Measurements from ENCODE around the gene WDFY4.

WDFY4 gene

GRCh38 chr10:48690791-48691660 is 6.4 kb downstream of the WDFY4 start:
- DNase-seq = no peak

- DNase-seq = no peak
These were observed 7.3 kb downstream of the WDFY4 start for GRCh38 chr10:48691812-48692528.

- no peak for DNase-seq
These were observed 8.1 kb downstream of the WDFY4 start for GRCh38 chr10:48692748-48693147.

DNA sequence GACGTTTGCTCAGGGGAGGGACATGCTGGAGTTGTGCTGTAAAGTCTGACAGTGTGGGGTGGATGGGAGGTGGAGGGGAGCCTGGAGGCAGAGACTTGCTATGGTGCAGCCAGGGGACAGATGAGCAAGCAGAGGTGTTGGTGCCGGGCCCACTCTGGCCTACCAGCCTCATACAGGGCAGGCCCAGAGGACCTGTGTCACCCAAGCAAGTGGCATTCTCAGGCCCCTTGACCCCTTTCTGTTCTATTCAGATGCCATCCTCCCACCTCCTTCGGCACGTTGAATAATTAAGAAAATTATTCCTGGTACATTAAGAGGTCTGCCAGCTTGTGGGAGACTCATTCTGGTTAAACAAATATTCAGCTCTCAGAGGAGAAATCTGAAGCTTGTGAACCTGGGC is 8.5 kb downstream of the WDFY4 start:
- no peak for DNase-seq

- no peak for DNase-seq
These were observed 9.8 kb downstream of the WDFY4 start for GRCh38 chr10:48694371-48695030.

- DNase-seq = no peak
These were observed 11.2 kb downstream of the WDFY4 start for GRCh38 chr10:48695636-48696534.

DNA sequence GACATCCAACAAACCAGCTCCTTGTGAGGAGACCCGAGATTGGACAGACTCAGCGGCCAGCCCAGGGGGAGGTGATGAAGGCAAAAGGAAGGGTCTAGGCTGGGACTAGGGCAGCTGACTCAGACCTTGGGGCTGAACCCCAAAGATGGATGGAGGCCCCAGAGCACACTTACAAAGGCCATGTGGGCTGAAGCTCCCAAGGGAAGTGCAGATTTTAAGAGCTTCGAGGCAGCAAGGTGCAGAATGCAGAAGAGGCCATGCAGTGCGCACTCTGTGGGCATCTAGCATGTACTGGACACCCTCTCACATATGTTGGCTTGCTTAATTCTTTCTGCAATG is 11.8 kb downstream of the WDFY4 start:
- DNase-seq = no peak

GRCh38 chr10:48697091-48697490 is 12.4 kb downstream of the WDFY4 start:
- no peak for DNase-seq

DNA sequence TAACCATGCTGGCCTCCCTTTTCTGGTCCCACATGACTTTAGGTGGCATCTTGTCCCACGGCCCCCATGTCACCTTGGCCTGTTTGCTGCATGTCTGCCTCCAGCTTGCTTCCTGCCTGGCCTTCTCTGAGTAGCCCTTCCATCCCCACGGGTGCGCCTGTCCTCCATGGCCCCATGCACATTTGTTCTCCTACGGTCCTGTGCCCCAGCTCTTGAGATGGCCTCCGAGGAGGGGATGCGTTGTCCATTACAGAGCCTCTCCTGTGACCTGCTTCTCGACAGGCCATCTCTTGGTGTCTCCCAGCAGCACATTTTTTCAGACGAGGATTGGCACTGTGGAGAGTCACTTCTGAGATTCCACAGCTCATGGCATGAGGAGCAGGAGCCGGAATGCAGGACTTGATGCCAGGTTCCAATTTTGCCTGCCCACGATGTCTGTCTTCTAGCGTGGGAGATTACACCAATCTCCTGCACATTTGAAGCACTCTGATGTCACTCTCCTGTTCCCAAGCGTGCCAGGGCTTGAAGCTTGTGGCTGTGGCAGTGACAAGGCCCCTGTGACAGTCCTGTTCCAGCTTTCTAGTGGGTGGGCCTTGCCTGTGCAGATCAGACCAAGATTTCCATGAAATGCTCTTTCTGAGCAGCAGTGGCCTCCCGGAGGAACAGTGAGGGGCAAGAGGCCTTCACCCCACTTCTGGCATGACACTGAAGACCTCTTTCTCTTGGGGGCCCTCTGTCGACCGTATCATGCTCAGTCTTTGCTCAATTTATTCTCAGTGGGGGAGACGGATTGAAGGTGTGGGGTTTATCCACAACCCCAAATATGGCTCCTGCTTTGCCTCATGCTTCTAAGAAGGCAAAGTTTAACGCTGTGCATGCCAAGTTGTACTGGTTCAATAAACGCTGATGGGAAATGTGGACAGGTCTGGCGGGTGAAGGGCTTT is 13.4 kb downstream of the WDFY4 start:
- no peak for DNase-seq

GRCh38 chr10:48699011-48699627 is 14.4 kb downstream of the WDFY4 start:
- no peak for DNase-seq

DNA sequence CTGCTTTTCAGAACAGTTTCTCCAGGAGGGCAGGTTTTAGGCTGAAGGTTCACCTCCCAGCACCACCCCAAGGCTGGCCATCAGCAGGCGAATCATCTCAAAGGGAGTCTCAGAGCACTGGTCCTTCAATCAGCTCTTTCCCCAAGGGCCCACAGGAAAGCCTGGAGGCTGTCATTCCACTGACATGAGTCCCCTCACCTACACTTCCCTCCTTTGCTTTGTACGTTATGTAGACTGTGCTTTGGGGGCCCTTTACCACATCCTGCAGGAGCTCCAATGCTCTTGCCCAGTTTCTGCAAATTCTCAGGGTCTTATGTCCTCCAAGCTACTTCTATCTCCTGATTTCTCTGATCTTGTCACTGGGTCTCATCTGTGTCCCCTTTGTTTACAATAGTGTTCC is 15.4 kb downstream of the WDFY4 start:
- DNase-seq = no peak

GRCh38 chr10:48700493-48700892 is 15.8 kb downstream of the WDFY4 start:
- no peak for DNase-seq

GRCh38 chr10:48701139-48701901 is 16.6 kb downstream of the WDFY4 start:
- no peak for DNase-seq

DNA sequence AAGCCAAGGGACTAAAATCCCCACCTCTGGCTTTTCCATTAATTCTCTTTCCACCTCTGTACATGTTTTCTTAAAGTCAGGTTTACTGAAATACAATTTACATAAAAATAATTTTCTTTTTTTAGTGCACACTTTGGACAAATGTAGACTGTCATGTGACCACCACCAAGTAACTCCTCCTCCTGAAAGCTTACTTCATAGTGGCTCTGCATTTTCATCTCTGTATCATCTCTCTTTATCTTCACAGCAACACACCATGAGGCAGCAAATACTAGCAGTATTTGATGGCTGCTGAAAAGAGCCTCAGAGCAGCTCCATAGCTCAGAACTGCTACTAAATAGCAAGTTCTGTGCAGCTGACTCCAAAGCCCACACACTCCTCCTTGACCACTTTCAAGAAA is 17.3 kb downstream of the WDFY4 start:
- no peak for DNase-seq

- no peak for DNase-seq
These were observed 19.0 kb downstream of the WDFY4 start for GRCh38 chr10:48703531-48704122.

- DNase-seq = no peak
These were observed 19.5 kb downstream of the WDFY4 start for GRCh38 chr10:48704156-48704555.

DNA sequence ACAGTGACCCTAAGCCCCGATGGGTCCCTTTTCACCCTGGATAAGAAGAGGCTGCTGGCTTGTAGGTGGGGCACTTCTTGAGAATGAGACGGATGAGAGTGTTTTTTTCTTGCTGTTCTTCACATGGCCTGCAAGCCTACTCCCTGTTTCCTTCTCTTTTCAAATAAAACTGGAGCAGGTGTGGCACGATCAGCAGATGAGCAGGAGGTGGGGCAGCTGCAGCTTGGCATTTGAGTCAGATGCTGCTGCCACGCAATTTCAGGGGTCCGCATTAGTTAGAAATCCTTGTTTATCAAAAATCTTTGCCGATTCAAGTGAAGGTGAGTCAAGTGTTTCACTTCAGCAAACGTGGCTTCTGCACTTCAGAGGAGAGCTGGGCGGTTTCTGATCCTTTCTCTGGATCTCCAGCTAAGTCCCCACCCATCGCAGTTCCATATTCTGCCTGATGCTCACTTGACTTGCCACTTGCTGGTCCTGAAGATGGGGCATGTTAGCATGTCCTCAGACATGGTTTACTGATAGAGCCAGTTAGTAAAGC is 20.8 kb downstream of the WDFY4 start:
- DNase-seq = no peak

GRCh38 chr10:48707472-48707871 is 22.8 kb downstream of the WDFY4 start:
- no peak for DNase-seq

- DNase-seq = no peak
These were observed 23.5 kb downstream of the WDFY4 start for GRCh38 chr10:48708144-48708543.
